Measurements from ENCODE around the gene REL. TPM values are rescaled to one million over a fixed set of nuclear protein-coding genes. Genes with fewer than 3 reads are reported as not detected.

Gene REL
- total RNA-seq, 4 donors from 2014 or later: 43.8 to 70.9 (median 51.9) TPM

GRCh38 chr2:60844105-60844504 lies 37.3 kb upstream of the REL start:
- Histone ChIP-seq H3K4me1 (no peaks in the 10 kb centered on the region), H3K27ac (no peak overlapping the region), H3K9me3 (no peaks in the 10 kb centered on the region), H3K27me3 (no peaks in the 10 kb centered on the region), H3K4me3 (no peak overlapping the region), H3K36me3 (no peaks in the 10 kb centered on the region)
- no peak for DNase-seq (ENCODE audit: low spot score in 2 of 2)
- 86% methylated on average over 2 of the region's 2 CpGs for WGBS
- TF ChIP-seq CTCF (IDR thresholded peaks at IDR 0.05) (no peak), POLR2AphosphoS5 (IDR thresholded peaks at IDR 0.05) (no peak), EP300 (IDR thresholded peaks at IDR 0.05) (no peak), POLR2A (IDR thresholded peaks at IDR 0.05) (no peak)

DNA sequence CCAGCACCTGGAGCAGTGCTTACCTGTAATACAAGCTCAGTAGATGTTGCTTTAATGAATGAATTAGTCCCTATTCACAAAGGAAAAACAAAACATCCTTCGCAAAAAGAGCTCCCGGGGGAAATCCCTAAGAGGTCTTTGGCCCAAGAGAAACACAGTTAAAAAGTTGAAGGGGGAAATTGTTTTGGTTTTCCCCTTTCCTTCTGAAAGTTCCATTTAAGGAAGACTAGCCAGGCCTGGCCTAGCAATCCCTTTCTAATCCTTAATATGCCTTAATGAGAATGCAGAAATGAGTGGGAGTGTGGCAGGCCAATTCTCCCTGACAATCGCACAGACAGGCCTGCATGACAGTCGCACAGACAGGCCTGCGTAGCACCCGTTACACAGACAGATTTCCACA lies 33.5 kb upstream of the REL start:
- no peak for DNase-seq (ENCODE audit: low spot score in 2 of 2)
- no peaks in the 10 kb centered on the region for H3K4me1 ChIP-seq
- H3K27ac ChIP-seq: no peak overlapping the region
- no peaks in the 10 kb centered on the region for H3K9me3 ChIP-seq
- TF ChIP-seq EP300 (IDR thresholded peaks at IDR 0.05) (no peak), POLR2AphosphoS5 (IDR thresholded peaks at IDR 0.05) (no peak), CTCF (IDR thresholded peaks at IDR 0.05) (no peak), POLR2A (IDR thresholded peaks at IDR 0.05) (no peak)
- no peaks in the 10 kb centered on the region for H3K36me3 ChIP-seq
- WGBS: 76% methylated on average over 6 of the region's 6 CpGs
- H3K27me3 ChIP-seq: no peaks in the 10 kb centered on the region
- no peak overlapping the region for H3K4me3 ChIP-seq

DNA sequence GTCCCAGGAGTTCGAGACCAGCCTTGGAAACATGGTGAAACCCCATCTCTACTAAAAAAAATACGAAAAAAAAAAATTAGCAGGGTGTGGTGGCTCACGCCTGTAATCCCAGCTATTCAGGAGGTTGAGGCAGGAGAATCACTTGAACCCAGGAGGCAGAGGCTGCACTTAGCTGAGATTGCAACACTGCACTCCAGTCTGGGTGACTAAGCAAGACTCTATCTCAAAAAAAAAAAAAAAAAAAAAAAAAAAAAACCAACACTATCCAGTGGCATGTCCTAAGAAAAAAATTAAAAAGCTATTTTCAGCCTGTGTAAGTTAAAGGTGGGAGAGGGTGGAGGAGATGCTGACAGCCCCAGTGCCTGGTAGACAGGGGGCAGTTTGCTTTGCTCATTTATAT lies 32.2 kb upstream of the REL start:
- Histone ChIP-seq H3K4me1 (no peaks in the 10 kb centered on the region), H3K27me3 (no peaks in the 10 kb centered on the region), H3K27ac (no peak overlapping the region), H3K9me3 (no peaks in the 10 kb centered on the region), H3K36me3 (no peaks in the 10 kb centered on the region), H3K4me3 (no peak overlapping the region)
- 94% methylated on average over 3 of the region's 3 CpGs for WGBS
- TF ChIP-seq CTCF (IDR thresholded peaks at IDR 0.05): no peak
- TF ChIP-seq POLR2AphosphoS5 (IDR thresholded peaks at IDR 0.05): no peak
- TF ChIP-seq POLR2A (IDR thresholded peaks at IDR 0.05): no peak
- no peak for TF ChIP-seq EP300 (IDR thresholded peaks at IDR 0.05)
- DNase-seq (ENCODE audit: low spot score in 2 of 2): no peak

GRCh38 chr2:60852282-60852860 lies 29.0 kb upstream of the REL start:
- Histone ChIP-seq H3K36me3 (no peaks in the 10 kb centered on the region), H3K4me1 (no peaks in the 10 kb centered on the region), H3K9me3 (no peaks in the 10 kb centered on the region), H3K27me3 (no peaks in the 10 kb centered on the region), H3K27ac (no peak overlapping the region), H3K4me3 (no peak overlapping the region)
- no peak for DNase-seq (ENCODE audit: low spot score in 2 of 2)
- TF ChIP-seq EP300 (IDR thresholded peaks at IDR 0.05) (no peak), POLR2AphosphoS5 (IDR thresholded peaks at IDR 0.05) (no peak), CTCF (IDR thresholded peaks at IDR 0.05) (no peak), POLR2A (IDR thresholded peaks at IDR 0.05) (no peak)
- WGBS: 74% methylated on average over 8 of the region's 8 CpGs

- no peak for TF ChIP-seq POLR2AphosphoS5 (IDR thresholded peaks at IDR 0.05)
- no peak for TF ChIP-seq EP300 (IDR thresholded peaks at IDR 0.05)
- TF ChIP-seq CTCF (IDR thresholded peaks at IDR 0.05): no peak
- TF ChIP-seq POLR2A (IDR thresholded peaks at IDR 0.05): no peak
- DNase-seq (ENCODE audit: low spot score in 2 of 2): no peak
- no peaks in the 10 kb centered on the region for H3K9me3 ChIP-seq
- H3K27ac ChIP-seq: no peak overlapping the region
- H3K36me3 ChIP-seq: no peaks in the 10 kb centered on the region
- no peaks in the 10 kb centered on the region for H3K27me3 ChIP-seq
- H3K4me3 ChIP-seq: no peak overlapping the region
- 94% methylated on average over 2 of the region's 2 CpGs for WGBS
- no peaks in the 10 kb centered on the region for H3K4me1 ChIP-seq
These were observed 27.8 kb upstream of the REL start for GRCh38 chr2:60853531-60853930.
